GM18951 (cell line): ENCODE measurements around the gene KCNT1.
"Not testable (repeated sequence)": the region's sequence is repeated elsewhere in the genome, so short reads cannot be mapped to it uniquely, and the experiment has no call there.

ENCODE experiments used
- POLR2A ChIP-seq: IDR thresholded peaks from 4 replicates; pipeline ENCODE4 v1.6.1; 2011; ENCODE audit warnings: mild to moderate bottlenecking; ENCODE audit not compliant: insufficient read length, insufficient read depth; ENCODE audit errors: extremely low read depth
- in situ Hi-C: fragments of 300-500 bp; cut with MboI; formaldehyde crosslinking; loops from one replicate; pipeline ENCODE4 v1.12.0; 2022; ENCODE audit warnings: low sequenced_read_pairs, mixed read lengths, inconsistent platforms; ENCODE audit not compliant: unreplicated experiment

Gene KCNT1

GRCh38 chr9:135666534-135667462 lies 35.2 kb upstream of the KCNT1 start:
- in situ Hi-C loops: no loop called here
- no peak for TF ChIP-seq POLR2A

GRCh38 chr9:135667463-135668001 lies 34.5 kb upstream of the KCNT1 start:
- in situ Hi-C loops: no loop called here
- no peak for TF ChIP-seq POLR2A

GRCh38 chr9:135669018-135669417 lies 33.0 kb upstream of the KCNT1 start:
- in situ Hi-C loops: not testable (repeated sequence)

GRCh38 chr9:135669616-135670285 lies 32.2 kb upstream of the KCNT1 start:
- in situ Hi-C loops: no loop called here
- no peak for TF ChIP-seq POLR2A

- no peak for TF ChIP-seq POLR2A
- in situ Hi-C loops: no loop called here
Observed at GRCh38 chr9:135670721-135671590, 31.0 kb upstream of the KCNT1 start.

- no peak for TF ChIP-seq POLR2A
Observed at GRCh38 chr9:135671591-135672041, 30.4 kb upstream of the KCNT1 start.

GRCh38 chr9:135672786-135673185 lies 29.2 kb upstream of the KCNT1 start:
- in situ Hi-C loops: not testable (repeated sequence)

More at GRCh38 chr9:135671591-135672041, 30.4 kb upstream of the KCNT1 start:
- in situ Hi-C loops: no loop called here

- in situ Hi-C loops: no loop called here
- TF ChIP-seq POLR2A: no peak
Observed at GRCh38 chr9:135673941-135674340, 28.0 kb upstream of the KCNT1 start.

- TF ChIP-seq POLR2A: no peak
- in situ Hi-C loops: no loop called here
Observed at GRCh38 chr9:135674977-135675376, 27.0 kb upstream of the KCNT1 start.

GRCh38 chr9:135676891-135677290 lies 25.1 kb upstream of the KCNT1 start:
- in situ Hi-C loops: no loop called here
- no peak for TF ChIP-seq POLR2A

GRCh38 chr9:135677641-135678168 lies 24.3 kb upstream of the KCNT1 start:
- TF ChIP-seq POLR2A: no peak
- in situ Hi-C loops: no loop called here

GRCh38 chr9:135678236-135679017 lies 23.6 kb upstream of the KCNT1 start:
- no peak for TF ChIP-seq POLR2A

More at GRCh38 chr9:135678236-135679017, 23.6 kb upstream of the KCNT1 start:
- in situ Hi-C loops: no loop called here
